ENCODE measurements around the gene ANO10. TPM values are rescaled to one million over a fixed set of nuclear protein-coding genes. Genes with fewer than 3 reads are reported as not detected.

The ANO10 gene
- polyA plus RNA-seq, 1 donor from 2014 or later, result 11.1 TPM

- H3K4me2 ChIP-seq (ENCODE audit: low read length), result no peak overlapping the region
- no peak overlapping the region for H3K27ac ChIP-seq (ENCODE audit: low read length)
- H3K36me3 ChIP-seq (ENCODE audit: insufficient read depth, low read length), result peaks cover 4% of the 10 kb centered on the region
- no peaks in the 10 kb centered on the region for H3K9me3 ChIP-seq (ENCODE audit: low read length)
- TF ChIP-seq MXI1 (conservative IDR thresholded peaks at IDR 0.05; ENCODE audit: poor library complexity, severe bottlenecking) (no peak), TAF1 (IDR thresholded peaks at IDR 0.05; ENCODE audit: low read depth) (no peak), EP300 (conservative IDR thresholded peaks at IDR 0.05; ENCODE audit: poor library complexity, severe bottlenecking) (no peak)
- TF ChIP-seq, protein P1, sequence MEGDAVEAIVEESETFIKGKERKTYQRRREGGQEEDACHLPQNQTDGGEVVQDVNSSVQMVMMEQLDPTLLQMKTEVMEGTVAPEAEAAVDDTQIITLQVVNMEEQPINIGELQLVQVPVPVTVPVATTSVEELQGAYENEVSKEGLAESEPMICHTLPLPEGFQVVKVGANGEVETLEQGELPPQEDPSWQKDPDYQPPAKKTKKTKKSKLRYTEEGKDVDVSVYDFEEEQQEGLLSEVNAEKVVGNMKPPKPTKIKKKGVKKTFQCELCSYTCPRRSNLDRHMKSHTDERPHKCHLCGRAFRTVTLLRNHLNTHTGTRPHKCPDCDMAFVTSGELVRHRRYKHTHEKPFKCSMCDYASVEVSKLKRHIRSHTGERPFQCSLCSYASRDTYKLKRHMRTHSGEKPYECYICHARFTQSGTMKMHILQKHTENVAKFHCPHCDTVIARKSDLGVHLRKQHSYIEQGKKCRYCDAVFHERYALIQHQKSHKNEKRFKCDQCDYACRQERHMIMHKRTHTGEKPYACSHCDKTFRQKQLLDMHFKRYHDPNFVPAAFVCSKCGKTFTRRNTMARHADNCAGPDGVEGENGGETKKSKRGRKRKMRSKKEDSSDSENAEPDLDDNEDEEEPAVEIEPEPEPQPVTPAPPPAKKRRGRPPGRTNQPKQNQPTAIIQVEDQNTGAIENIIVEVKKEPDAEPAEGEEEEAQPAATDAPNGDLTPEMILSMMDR (IDR thresholded peaks at IDR 0.05; ENCODE audit: poor library complexity, severe bottlenecking), result no peak
- no peak overlapping the region for H3K9ac ChIP-seq (ENCODE audit: low read length)
- no peak overlapping the region for H2AFZ ChIP-seq (ENCODE audit: low read depth, low read length)
- no peak overlapping the region for H3K4me3 ChIP-seq (ENCODE audit: low read length)
- H4K20me1 ChIP-seq (ENCODE audit: insufficient read depth), result no peaks in the 10 kb centered on the region
- H3K9me2 ChIP-seq (ENCODE audit: insufficient read depth, low read length), result no peaks in the 10 kb centered on the region
- H3K27me3 ChIP-seq (ENCODE audit: insufficient read depth, low read depth, low read length), result no peaks in the 10 kb centered on the region
- H3F3A ChIP-seq (ENCODE audit: insufficient read depth, low read length, poor library complexity, severe bottlenecking), result no peaks in the 10 kb centered on the region
- H3K79me2 ChIP-seq (replicated peaks; ENCODE audit: insufficient read depth, low read length), result no peaks in the 10 kb centered on the region
Observed at GRCh38 chr3:43331381-43331780, 290.4 kb downstream of the ANO10 start.

GRCh38 chr3:43330981-43331380 is 290.8 kb downstream of the ANO10 start:
- Histone ChIP-seq H3K9me2 (ENCODE audit: insufficient read depth, low read length) (no peaks in the 10 kb centered on the region), H3K27me3 (ENCODE audit: insufficient read depth, low read depth, low read length) (no peaks in the 10 kb centered on the region), H3K79me2 (replicated peaks; ENCODE audit: insufficient read depth, low read length) (no peaks in the 10 kb centered on the region), H3K9ac (ENCODE audit: low read length) (no peak overlapping the region), H3K36me3 (ENCODE audit: insufficient read depth, low read length) (peaks cover 4% of the 10 kb centered on the region), H3K4me2 (ENCODE audit: low read length) (no peak overlapping the region), H3K4me3 (ENCODE audit: low read length) (no peak overlapping the region), H3F3A (ENCODE audit: insufficient read depth, low read length, poor library complexity, severe bottlenecking) (no peaks in the 10 kb centered on the region), H2AFZ (ENCODE audit: low read depth, low read length) (no peak overlapping the region), H3K27ac (ENCODE audit: low read length) (no peak overlapping the region), H3K9me3 (ENCODE audit: low read length) (no peaks in the 10 kb centered on the region), H4K20me1 (ENCODE audit: insufficient read depth) (no peaks in the 10 kb centered on the region)
- TF ChIP-seq EP300 (conservative IDR thresholded peaks at IDR 0.05; ENCODE audit: poor library complexity, severe bottlenecking) (no peak), SMC3 (conservative IDR thresholded peaks at IDR 0.05; ENCODE audit: poor library complexity) (no peak)

DNA sequence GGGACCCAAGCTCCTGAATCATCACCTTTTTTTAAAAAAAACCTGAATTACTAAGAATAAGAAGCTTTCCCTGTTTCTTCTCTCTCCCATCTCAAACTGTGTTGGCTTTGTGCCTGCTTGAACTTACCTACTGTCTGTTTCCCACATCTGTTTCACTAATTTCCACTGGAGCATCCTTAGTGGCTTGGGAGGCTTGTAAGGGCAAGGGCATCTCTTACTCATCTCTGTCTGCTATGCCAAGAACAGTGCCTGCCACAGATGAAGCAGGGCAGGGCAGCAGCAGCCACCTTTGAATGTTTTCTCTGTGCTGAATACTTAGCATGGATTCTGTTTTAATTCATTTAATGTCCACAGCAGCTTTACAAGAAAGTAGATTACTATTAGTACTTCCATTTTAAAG is 293.2 kb downstream of the ANO10 start:
- Histone ChIP-seq H3K4me2 (ENCODE audit: low read length) (no peak overlapping the region), H4K20me1 (ENCODE audit: insufficient read depth) (no peaks in the 10 kb centered on the region)

More for the DNA sequence above, 293.2 kb downstream of the ANO10 start:
- H3K4me3 ChIP-seq (ENCODE audit: low read length), result no peak overlapping the region
- no peaks in the 10 kb centered on the region for H3K79me2 ChIP-seq (replicated peaks; ENCODE audit: insufficient read depth, low read length)
- no peak overlapping the region for H2AFZ ChIP-seq (ENCODE audit: low read depth, low read length)
- TF ChIP-seq, protein P1 (IDR thresholded peaks at IDR 0.05; ENCODE audit: poor library complexity, severe bottlenecking), result no peak
- TF ChIP-seq RAD21 (conservative IDR thresholded peaks at IDR 0.05) (no peak), TAF1 (IDR thresholded peaks at IDR 0.05; ENCODE audit: low read depth) (no peak), MXI1 (conservative IDR thresholded peaks at IDR 0.05; ENCODE audit: poor library complexity, severe bottlenecking) (no peak), EZH2 (IDR thresholded peaks at IDR 0.05; ENCODE audit: borderline replicate concordance, insufficient read depth, low read length, poor library complexity, severe bottlenecking) (no peak), EP300 (conservative IDR thresholded peaks at IDR 0.05; ENCODE audit: poor library complexity, severe bottlenecking) (no peak), POLR2AphosphoS5 (IDR thresholded peaks at IDR 0.05) (no peak), SMC3 (conservative IDR thresholded peaks at IDR 0.05; ENCODE audit: poor library complexity) (no peak)
- TF ChIP-seq, protein P2, sequence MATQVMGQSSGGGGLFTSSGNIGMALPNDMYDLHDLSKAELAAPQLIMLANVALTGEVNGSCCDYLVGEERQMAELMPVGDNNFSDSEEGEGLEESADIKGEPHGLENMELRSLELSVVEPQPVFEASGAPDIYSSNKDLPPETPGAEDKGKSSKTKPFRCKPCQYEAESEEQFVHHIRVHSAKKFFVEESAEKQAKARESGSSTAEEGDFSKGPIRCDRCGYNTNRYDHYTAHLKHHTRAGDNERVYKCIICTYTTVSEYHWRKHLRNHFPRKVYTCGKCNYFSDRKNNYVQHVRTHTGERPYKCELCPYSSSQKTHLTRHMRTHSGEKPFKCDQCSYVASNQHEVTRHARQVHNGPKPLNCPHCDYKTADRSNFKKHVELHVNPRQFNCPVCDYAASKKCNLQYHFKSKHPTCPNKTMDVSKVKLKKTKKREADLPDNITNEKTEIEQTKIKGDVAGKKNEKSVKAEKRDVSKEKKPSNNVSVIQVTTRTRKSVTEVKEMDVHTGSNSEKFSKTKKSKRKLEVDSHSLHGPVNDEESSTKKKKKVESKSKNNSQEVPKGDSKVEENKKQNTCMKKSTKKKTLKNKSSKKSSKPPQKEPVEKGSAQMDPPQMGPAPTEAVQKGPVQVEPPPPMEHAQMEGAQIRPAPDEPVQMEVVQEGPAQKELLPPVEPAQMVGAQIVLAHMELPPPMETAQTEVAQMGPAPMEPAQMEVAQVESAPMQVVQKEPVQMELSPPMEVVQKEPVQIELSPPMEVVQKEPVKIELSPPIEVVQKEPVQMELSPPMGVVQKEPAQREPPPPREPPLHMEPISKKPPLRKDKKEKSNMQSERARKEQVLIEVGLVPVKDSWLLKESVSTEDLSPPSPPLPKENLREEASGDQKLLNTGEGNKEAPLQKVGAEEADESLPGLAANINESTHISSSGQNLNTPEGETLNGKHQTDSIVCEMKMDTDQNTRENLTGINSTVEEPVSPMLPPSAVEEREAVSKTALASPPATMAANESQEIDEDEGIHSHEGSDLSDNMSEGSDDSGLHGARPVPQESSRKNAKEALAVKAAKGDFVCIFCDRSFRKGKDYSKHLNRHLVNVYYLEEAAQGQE (IDR thresholded peaks at IDR 0.05; ENCODE audit: borderline replicate concordance), result no peak
- H3K9me3 ChIP-seq (ENCODE audit: low read length), result no peaks in the 10 kb centered on the region
- no peak overlapping the region for H3K9ac ChIP-seq (ENCODE audit: low read length)
- no peaks in the 10 kb centered on the region for H3F3A ChIP-seq (ENCODE audit: insufficient read depth, low read length, poor library complexity, severe bottlenecking)
- H3K27me3 ChIP-seq (ENCODE audit: insufficient read depth, low read depth, low read length), result no peaks in the 10 kb centered on the region
- H3K9me2 ChIP-seq (ENCODE audit: insufficient read depth, low read length), result no peaks in the 10 kb centered on the region
- H3K27ac ChIP-seq (ENCODE audit: low read length), result no peak overlapping the region
- H3K36me3 ChIP-seq (ENCODE audit: insufficient read depth, low read length), result no peaks in the 10 kb centered on the region

All from neural cell (in vitro differentiated cells).